GM10266 (cell line): Measurements from ENCODE around the gene STAP2.

ENCODE experiments used
- DNase-seq: peaks from one replicate; pipeline ENCODE4 v3.0.0; 2012; ENCODE audit errors: extremely low spot score
- CTCF ChIP-seq: IDR thresholded peaks from 2 replicates; pipeline ENCODE4 v1.5.1; 2012; ENCODE audit warnings: mild to moderate bottlenecking, low read depth; ENCODE audit not compliant: control insufficient read depth, insufficient read depth; ENCODE audit errors: missing control alignments

Gene STAP2

GRCh38 chr19:4363571-4364304 lies 25.1 kb upstream of the STAP2 start:
- TF ChIP-seq CTCF: no peak
- no peak for DNase-seq

- TF ChIP-seq CTCF: peak; percentile 23
- DNase-seq: no peak
Measured at GRCh38 chr19:4362831-4363545, 24.4 kb upstream of the STAP2 start.

GRCh38 chr19:4362101-4362828 lies 23.6 kb upstream of the STAP2 start:
- TF ChIP-seq CTCF: no peak
- DNase-seq: no peak

GRCh38 chr19:4361152-4362046 lies 22.8 kb upstream of the STAP2 start:
- DNase-seq: no peak
- no peak for TF ChIP-seq CTCF

GRCh38 chr19:4360641-4361151 lies 22.1 kb upstream of the STAP2 start:
- no peak for TF ChIP-seq CTCF
- DNase-seq: no peak

- TF ChIP-seq CTCF: no peak
- no peak for DNase-seq
Measured at GRCh38 chr19:4360081-4360569, 21.5 kb upstream of the STAP2 start.
